SU-DHL-6 (cell line): Measurements from ENCODE around the gene PTPRS.

Source experiments
- H2AFZ ChIP-seq: fragments of 200-600 bp; sonication (generic); 2 replicates; pipeline ENCODE4 v1.6.1; 2014; ENCODE audit warnings: low read depth, mild to moderate bottlenecking, moderate library complexity, mixed read lengths, antibody characterized with exemption, low read length; ENCODE audit not compliant: severe bottlenecking
- H3F3A ChIP-seq: fragments of 200-600 bp; shearing (Covaris generic); 2 replicates; pipeline ENCODE4 v1.6.0; 2016; ENCODE audit warnings: antibody characterized with exemption, mild to moderate bottlenecking; ENCODE audit not compliant: insufficient read depth
- H3K27ac ChIP-seq: fragments of 200-600 bp; sonication (generic); 2 replicates; pipeline ENCODE4 v1.5.1; 2016; ENCODE audit warnings: low read depth, mild to moderate bottlenecking, low read length, moderate library complexity, mixed read lengths
- H3K27me3 ChIP-seq: fragments of 200-600 bp; sonication (generic), shearing (Covaris generic); 2 replicates; pipeline ENCODE4 v1.6.0; 2014; ENCODE audit warnings: mild to moderate bottlenecking, low read length
- H3K36me3 ChIP-seq: fragments of 200-600 bp; sonication (generic); 2 replicates; pipeline ENCODE4 v1.6.1; 2014; ENCODE audit warnings: mild to moderate bottlenecking, low read length, mixed read lengths
- H3K4me2 ChIP-seq: fragments of 300-600, 200-600 bp; shearing (Covaris generic), sonication (generic); 2 replicates; pipeline ENCODE4 v1.6.0; 2014; ENCODE audit warnings: low read length, low read depth, mild to moderate bottlenecking; ENCODE audit not compliant: poor library complexity, severe bottlenecking
- H3K4me3 ChIP-seq: fragments of 200-600 bp; sonication (generic); 2 replicates; pipeline ENCODE4 v1.5.1; 2014; ENCODE audit warnings: antibody characterized with exemption, low read length, mild to moderate bottlenecking, mixed read lengths; ENCODE audit not compliant: insufficient read depth, poor library complexity, severe bottlenecking
- H3K79me2 ChIP-seq: fragments of 200-600 bp; sonication (generic); 2 replicates; pipeline ENCODE4 v1.6.1; 2014; ENCODE audit warnings: mild to moderate bottlenecking, low read length, moderate library complexity; ENCODE audit not compliant: insufficient read depth
- H3K9ac ChIP-seq: fragments of 200-600 bp; sonication (generic); 2 replicates; pipeline ENCODE4 v1.7.0; 2014; ENCODE audit warnings: mild to moderate bottlenecking, low read length
- H3K9me2 ChIP-seq: fragments of 200-600 bp; sonication (generic); replicated peaks from 2 replicates; pipeline ENCODE4 v1.6.1; 2014; ENCODE audit warnings: low read length; ENCODE audit not compliant: insufficient read depth
- H3K9me3 ChIP-seq: fragments of 200-600 bp; sonication (generic); 2 replicates; pipeline ENCODE4 v1.6.1; 2014; ENCODE audit warnings: low read length, mixed read lengths; ENCODE audit not compliant: insufficient read depth
- H4K20me1 ChIP-seq: fragments of 200-600 bp; sonication (generic); 2 replicates; pipeline ENCODE4 v1.6.1; 2014; ENCODE audit warnings: low read depth, mild to moderate bottlenecking, antibody characterized with exemption, low read length, moderate library complexity, mixed read lengths
- CTCF ChIP-seq: fragments of 200-600 bp; sonication (generic); IDR thresholded peaks from one replicate; pipeline ENCODE4 v1.5.1; 2017; ENCODE audit warnings: antibody characterized with exemption, mild to moderate bottlenecking, low read length, moderate library complexity; ENCODE audit not compliant: insufficient read depth, poor library complexity, severe bottlenecking
- EZH2phosphoT487 ChIP-seq: fragments of 200-600 bp; sonication (generic), shearing (Covaris generic); conservative IDR thresholded peaks from 2 replicates; pipeline ENCODE4 v1.6.1; 2018; ENCODE audit warnings: mild to moderate bottlenecking, antibody characterized with exemption, low read length, moderate library complexity, mixed read lengths

PTPRS gene

GRCh38 chr19:5318306-5318705 lies 22.3 kb downstream of the PTPRS start:
- no peaks in the 10 kb centered on the region for H3K79me2 ChIP-seq
- no peaks in the 10 kb centered on the region for H3K36me3 ChIP-seq
- no peaks in the 10 kb centered on the region for H3F3A ChIP-seq
- H3K9me3 ChIP-seq = no peaks in the 10 kb centered on the region
- no peak overlapping the region for H3K27ac ChIP-seq
- H2AFZ ChIP-seq = no peak overlapping the region
- no peak for TF ChIP-seq CTCF
- no peak for TF ChIP-seq EZH2phosphoT487
- no peak overlapping the region for H3K4me2 ChIP-seq
- H3K4me3 ChIP-seq = no peak overlapping the region
- no peaks in the 10 kb centered on the region for H3K9me2 ChIP-seq
- H4K20me1 ChIP-seq = no peaks in the 10 kb centered on the region
- H3K27me3 ChIP-seq = no peaks in the 10 kb centered on the region
- no peak overlapping the region for H3K9ac ChIP-seq

- TF ChIP-seq EZH2phosphoT487 (no peak), CTCF (no peak)
- Histone ChIP-seq H3K9me2 (no peaks in the 10 kb centered on the region), H3F3A (no peaks in the 10 kb centered on the region), H3K4me3 (no peak overlapping the region), H3K9me3 (no peaks in the 10 kb centered on the region), H3K4me2 (no peak overlapping the region), H3K27me3 (no peaks in the 10 kb centered on the region), H4K20me1 (no peaks in the 10 kb centered on the region), H3K9ac (no peak overlapping the region), H3K79me2 (no peaks in the 10 kb centered on the region), H2AFZ (no peak overlapping the region), H3K36me3 (no peaks in the 10 kb centered on the region), H3K27ac (no peak overlapping the region)
These were observed 23.3 kb downstream of the PTPRS start for GRCh38 chr19:5317321-5317720.

- H3K9me2 ChIP-seq = no peaks in the 10 kb centered on the region
- no peaks in the 10 kb centered on the region for H3K36me3 ChIP-seq
- H3K27me3 ChIP-seq = no peaks in the 10 kb centered on the region
- no peak overlapping the region for H3K4me2 ChIP-seq
- H3K79me2 ChIP-seq = no peaks in the 10 kb centered on the region
- TF ChIP-seq CTCF (no peak), EZH2phosphoT487 (no peak)
- no peaks in the 10 kb centered on the region for H3F3A ChIP-seq
- H3K9ac ChIP-seq = no peak overlapping the region
- H3K4me3 ChIP-seq = no peak overlapping the region
- H2AFZ ChIP-seq = no peak overlapping the region
- H3K27ac ChIP-seq = no peak overlapping the region
- no peaks in the 10 kb centered on the region for H3K9me3 ChIP-seq
- H4K20me1 ChIP-seq = no peaks in the 10 kb centered on the region
These were observed 24.5 kb downstream of the PTPRS start for GRCh38 chr19:5316138-5316537.

- H3K79me2 ChIP-seq = no peaks in the 10 kb centered on the region
- TF ChIP-seq EZH2phosphoT487 = no peak
- TF ChIP-seq CTCF = no peak
- no peaks in the 10 kb centered on the region for H3F3A ChIP-seq
- H3K4me3 ChIP-seq = no peak overlapping the region
- H4K20me1 ChIP-seq = no peaks in the 10 kb centered on the region
- H2AFZ ChIP-seq = no peak overlapping the region
- H3K27ac ChIP-seq = no peak overlapping the region
- H3K9me2 ChIP-seq = no peaks in the 10 kb centered on the region
- no peaks in the 10 kb centered on the region for H3K9me3 ChIP-seq
- no peaks in the 10 kb centered on the region for H3K27me3 ChIP-seq
- no peak overlapping the region for H3K4me2 ChIP-seq
- H3K9ac ChIP-seq = no peak overlapping the region
- no peaks in the 10 kb centered on the region for H3K36me3 ChIP-seq
These were observed 25.7 kb downstream of the PTPRS start for GRCh38 chr19:5314907-5315298.
